Measurements from ENCODE around the gene ANO3. TPM values are rescaled to one million over a fixed set of nuclear protein-coding genes. Genes with fewer than 3 reads are reported as not detected.
"Not testable (repeated sequence)": the region's sequence is repeated elsewhere in the genome, so short reads cannot be mapped to it uniquely, and the experiment has no call there.

Gene ANO3
- total RNA-seq, 6 experiments from 2014 or later: 0.02 to 0.10 (median 0.05) TPM; not detected in 1

GRCh38 chr11:26579683-26580082 lies 247.8 kb downstream of the ANO3 start:
- Mint-ChIP-seq H3K9me3 (no peaks in the 10 kb centered on the region), H3K36me3 (ENCODE audit: low read depth) (no peaks in the 10 kb centered on the region), H3K4me1 (ENCODE audit: low read depth) (peaks cover 8% of the 10 kb centered on the region; the same call in 1 of the 2 replicates), H3K27ac (no peak overlapping the region), H3K4me3 (no peak overlapping the region), H3K27me3 (ENCODE audit: insufficient read depth) (no peaks in the 10 kb centered on the region)
- DNase-seq: no peak
- TF ChIP-seq CTCF (IDR thresholded peaks at IDR 0.05): no peak

GRCh38 chr11:26580929-26581328 lies 249.0 kb downstream of the ANO3 start:
- Mint-ChIP-seq H3K4me1 (ENCODE audit: low read depth) (peaks cover 8% of the 10 kb centered on the region; the same call in 1 of the 2 replicates), H3K27ac (no peak overlapping the region), H3K27me3 (ENCODE audit: insufficient read depth) (no peaks in the 10 kb centered on the region), H3K9me3 (no peaks in the 10 kb centered on the region), H3K4me3 (no peak overlapping the region), H3K36me3 (ENCODE audit: low read depth) (no peaks in the 10 kb centered on the region)
- no peak for TF ChIP-seq CTCF (IDR thresholded peaks at IDR 0.05)
- no peak for DNase-seq

GRCh38 chr11:26583550-26583949 lies 251.6 kb downstream of the ANO3 start:
- Mint-ChIP-seq H3K9me3 (no peaks in the 10 kb centered on the region), H3K27me3 (ENCODE audit: insufficient read depth) (peaks cover 3% of the 10 kb centered on the region; the same call in 1 of the 2 replicates), H3K27ac (no peak overlapping the region), H3K4me3 (no peak overlapping the region), H3K4me1 (ENCODE audit: low read depth) (peaks cover 8% of the 10 kb centered on the region; the same call in 1 of the 2 replicates), H3K36me3 (ENCODE audit: low read depth) (no peaks in the 10 kb centered on the region)
- TF ChIP-seq CTCF (IDR thresholded peaks at IDR 0.05): no peak
- no peak for DNase-seq

- H3K4me1 Mint-ChIP-seq (ENCODE audit: low read depth): no peaks in the 10 kb centered on the region; the same call in 1 of the 2 replicates
- TF ChIP-seq CTCF (IDR thresholded peaks at IDR 0.05): no peak
- no peak overlapping the region for H3K4me3 Mint-ChIP-seq
- H3K36me3 Mint-ChIP-seq (ENCODE audit: low read depth): no peaks in the 10 kb centered on the region
- H3K9me3 Mint-ChIP-seq: no peaks in the 10 kb centered on the region
- peaks cover 6% of the 10 kb centered on the region; the same call in 1 of the 2 replicates for H3K27me3 Mint-ChIP-seq (ENCODE audit: insufficient read depth)
- H3K27ac Mint-ChIP-seq: no peak overlapping the region
- no peak for DNase-seq
Observed at GRCh38 chr11:26584818-26585217, 252.9 kb downstream of the ANO3 start.

GRCh38 chr11:26587073-26587472 lies 255.1 kb downstream of the ANO3 start:
- no peak for TF ChIP-seq CTCF (IDR thresholded peaks at IDR 0.05)
- H3K4me3 Mint-ChIP-seq: no peak overlapping the region
- H3K27me3 Mint-ChIP-seq (ENCODE audit: insufficient read depth): peaks cover 6% of the 10 kb centered on the region; the same call in 1 of the 2 replicates
- H3K9me3 Mint-ChIP-seq: 0 out of 2 replicates have a peak, but pooled peaks cover 5% of the 10 kb centered on the region
- H3K27ac Mint-ChIP-seq: no peak overlapping the region
- H3K36me3 Mint-ChIP-seq (ENCODE audit: low read depth): no peaks in the 10 kb centered on the region
- no peak for DNase-seq
- H3K4me1 Mint-ChIP-seq (ENCODE audit: low read depth): no peaks in the 10 kb centered on the region

- H3K4me1 Mint-ChIP-seq (ENCODE audit: low read depth): no peaks in the 10 kb centered on the region
- no peak for DNase-seq
- no peak overlapping the region for H3K4me3 Mint-ChIP-seq
- H3K27me3 Mint-ChIP-seq (ENCODE audit: insufficient read depth): peaks cover 3% of the 10 kb centered on the region; the same call in 1 of the 2 replicates
- no peak overlapping the region for H3K27ac Mint-ChIP-seq
- no peak for TF ChIP-seq CTCF (IDR thresholded peaks at IDR 0.05)
- 0 out of 2 replicates have a peak, but pooled peaks cover 5% of the 10 kb centered on the region for H3K9me3 Mint-ChIP-seq
- H3K36me3 Mint-ChIP-seq (ENCODE audit: low read depth): no peaks in the 10 kb centered on the region
Observed at GRCh38 chr11:26593691-26594090, 261.8 kb downstream of the ANO3 start.

GRCh38 chr11:26595207-26595865 lies 263.4 kb downstream of the ANO3 start:
- not testable (repeated sequence) for H3K36me3 Mint-ChIP-seq (ENCODE audit: low read depth); H3K27me3 Mint-ChIP-seq (ENCODE audit: insufficient read depth); H3K4me3 Mint-ChIP-seq; H3K27ac Mint-ChIP-seq; H3K9me3 Mint-ChIP-seq; H3K4me1 Mint-ChIP-seq (ENCODE audit: low read depth); DNase-seq

- H3K4me1 Mint-ChIP-seq (ENCODE audit: low read depth); H3K27ac Mint-ChIP-seq; H3K9me3 Mint-ChIP-seq; H3K4me3 Mint-ChIP-seq; DNase-seq; H3K27me3 Mint-ChIP-seq (ENCODE audit: insufficient read depth); H3K36me3 Mint-ChIP-seq (ENCODE audit: low read depth): not testable (repeated sequence)
Observed at GRCh38 chr11:26597049-26597689, 265.2 kb downstream of the ANO3 start.

Data from HFFc6 (cell line).